Measurements from ENCODE around the gene CREBZF.

- no peak; the same call in 1 of the 2 replicates for TF ChIP-seq CTCF (conservative IDR thresholded peaks at IDR 0.05)
- TF ChIP-seq ZFX (IDR thresholded peaks at IDR 0.05) = peak; percentile 100
Measured at GRCh38 chr11:85664615-85665481, at the start of gene CREBZF.

Measured in C4-2B (cell line).